ENCODE results near the gene GAS6.

Gene GAS6

DNA sequence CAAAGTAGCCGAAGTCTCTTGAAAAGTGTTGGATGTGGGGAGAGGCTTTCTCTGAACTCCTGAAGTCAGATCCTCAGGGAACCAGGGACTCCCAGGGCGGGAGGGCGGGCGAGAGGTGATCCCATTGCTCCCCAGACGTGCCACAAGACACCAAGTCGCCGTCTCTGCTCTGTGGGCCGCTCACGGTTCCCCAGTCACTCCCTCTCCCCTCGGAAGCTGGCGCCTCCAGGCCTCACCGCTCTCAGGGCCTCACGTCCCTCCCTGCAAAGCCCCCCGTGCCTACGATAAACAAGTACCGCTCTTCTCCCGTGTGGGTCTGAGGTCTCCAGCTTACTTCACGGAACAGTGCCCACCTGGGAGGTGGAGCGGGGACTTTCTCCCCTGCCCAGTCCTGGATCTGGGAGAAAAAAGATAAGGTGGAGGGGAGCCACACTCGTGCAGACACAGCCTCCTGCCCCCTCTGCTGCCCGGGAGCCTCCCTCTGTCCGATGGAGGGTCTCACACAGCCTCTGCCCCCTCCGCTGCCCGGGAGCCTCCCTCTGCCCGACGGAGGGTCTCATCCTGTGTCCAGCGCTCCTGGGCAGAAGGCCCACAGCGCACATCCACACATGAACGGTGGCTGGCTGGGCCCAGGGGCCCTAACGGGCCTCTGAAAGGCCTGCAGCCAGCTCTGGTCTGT, 50.7 kb downstream of the GAS6 start:
- Mint-ChIP-seq H3K36me3 (ENCODE audit: low read depth) (no peaks in the 10 kb centered on the region), H3K27me3 (ENCODE audit: low read depth) (peaks cover 13% of the 10 kb centered on the region), H3K9me3 (peaks cover 9% of the 10 kb centered on the region), H3K4me1 (peaks cover 8% of the 10 kb centered on the region), H3K4me3 (no peak overlapping the region), H3K27ac (no peak overlapping the region)
- TF ChIP-seq, protein P1, sequence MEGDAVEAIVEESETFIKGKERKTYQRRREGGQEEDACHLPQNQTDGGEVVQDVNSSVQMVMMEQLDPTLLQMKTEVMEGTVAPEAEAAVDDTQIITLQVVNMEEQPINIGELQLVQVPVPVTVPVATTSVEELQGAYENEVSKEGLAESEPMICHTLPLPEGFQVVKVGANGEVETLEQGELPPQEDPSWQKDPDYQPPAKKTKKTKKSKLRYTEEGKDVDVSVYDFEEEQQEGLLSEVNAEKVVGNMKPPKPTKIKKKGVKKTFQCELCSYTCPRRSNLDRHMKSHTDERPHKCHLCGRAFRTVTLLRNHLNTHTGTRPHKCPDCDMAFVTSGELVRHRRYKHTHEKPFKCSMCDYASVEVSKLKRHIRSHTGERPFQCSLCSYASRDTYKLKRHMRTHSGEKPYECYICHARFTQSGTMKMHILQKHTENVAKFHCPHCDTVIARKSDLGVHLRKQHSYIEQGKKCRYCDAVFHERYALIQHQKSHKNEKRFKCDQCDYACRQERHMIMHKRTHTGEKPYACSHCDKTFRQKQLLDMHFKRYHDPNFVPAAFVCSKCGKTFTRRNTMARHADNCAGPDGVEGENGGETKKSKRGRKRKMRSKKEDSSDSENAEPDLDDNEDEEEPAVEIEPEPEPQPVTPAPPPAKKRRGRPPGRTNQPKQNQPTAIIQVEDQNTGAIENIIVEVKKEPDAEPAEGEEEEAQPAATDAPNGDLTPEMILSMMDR (IDR thresholded peaks at IDR 0.05; ENCODE audit: unreplicated experiment in 3 of 3): no peak

DNA sequence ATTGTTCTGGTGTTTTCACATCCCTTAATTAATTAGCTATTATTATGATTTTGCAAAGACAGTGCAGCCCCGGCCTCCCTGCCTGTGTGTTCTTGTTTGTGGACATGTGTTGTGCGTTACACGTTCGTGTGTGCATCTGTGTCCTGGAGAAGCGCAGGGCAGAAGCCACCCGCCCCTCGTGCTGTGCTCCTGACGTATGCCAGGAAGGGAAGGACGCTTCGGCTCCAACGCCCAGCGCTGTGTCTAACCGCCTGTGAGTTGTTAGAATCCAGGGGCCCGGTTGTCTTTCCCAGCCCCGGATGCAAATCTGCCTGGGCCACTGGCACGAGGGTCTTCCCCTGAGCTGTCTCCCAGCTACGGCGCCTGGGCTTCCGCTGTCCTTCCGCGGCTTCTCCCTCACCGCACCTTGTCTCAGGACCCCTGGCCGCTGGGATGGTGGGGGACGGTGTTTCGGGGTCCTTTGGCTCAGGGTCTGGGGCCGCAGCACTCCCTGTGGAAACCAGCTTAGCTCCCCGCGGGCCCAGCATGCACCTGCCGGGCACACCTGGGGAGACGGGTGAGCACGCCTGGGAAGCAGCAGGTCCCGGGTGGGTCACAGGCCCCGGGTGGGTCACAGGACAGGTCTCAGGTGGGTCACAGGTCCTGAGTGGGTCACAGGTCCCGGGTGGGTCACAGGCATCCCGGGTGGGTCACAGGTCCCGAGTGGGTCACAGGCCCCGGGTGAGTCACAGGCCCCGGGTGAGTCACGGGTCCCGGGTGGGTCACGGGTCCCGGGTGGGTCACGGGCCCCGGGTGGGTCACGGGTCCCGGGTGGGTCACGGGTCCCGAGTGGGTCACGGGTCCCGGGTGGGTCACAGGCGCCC, 51.5 kb downstream of the GAS6 start:
- Mint-ChIP-seq H3K9me3 (peaks cover 13% of the 10 kb centered on the region), H3K36me3 (ENCODE audit: low read depth) (peaks cover 4% of the 10 kb centered on the region), H3K27ac (no peak overlapping the region), H3K4me1 (peaks cover 8% of the 10 kb centered on the region), H3K4me3 (no peak overlapping the region), H3K27me3 (ENCODE audit: low read depth) (peaks cover 13% of the 10 kb centered on the region)
- TF ChIP-seq, protein P1 (IDR thresholded peaks at IDR 0.05; ENCODE audit: unreplicated experiment in 3 of 3): no peak

DNA sequence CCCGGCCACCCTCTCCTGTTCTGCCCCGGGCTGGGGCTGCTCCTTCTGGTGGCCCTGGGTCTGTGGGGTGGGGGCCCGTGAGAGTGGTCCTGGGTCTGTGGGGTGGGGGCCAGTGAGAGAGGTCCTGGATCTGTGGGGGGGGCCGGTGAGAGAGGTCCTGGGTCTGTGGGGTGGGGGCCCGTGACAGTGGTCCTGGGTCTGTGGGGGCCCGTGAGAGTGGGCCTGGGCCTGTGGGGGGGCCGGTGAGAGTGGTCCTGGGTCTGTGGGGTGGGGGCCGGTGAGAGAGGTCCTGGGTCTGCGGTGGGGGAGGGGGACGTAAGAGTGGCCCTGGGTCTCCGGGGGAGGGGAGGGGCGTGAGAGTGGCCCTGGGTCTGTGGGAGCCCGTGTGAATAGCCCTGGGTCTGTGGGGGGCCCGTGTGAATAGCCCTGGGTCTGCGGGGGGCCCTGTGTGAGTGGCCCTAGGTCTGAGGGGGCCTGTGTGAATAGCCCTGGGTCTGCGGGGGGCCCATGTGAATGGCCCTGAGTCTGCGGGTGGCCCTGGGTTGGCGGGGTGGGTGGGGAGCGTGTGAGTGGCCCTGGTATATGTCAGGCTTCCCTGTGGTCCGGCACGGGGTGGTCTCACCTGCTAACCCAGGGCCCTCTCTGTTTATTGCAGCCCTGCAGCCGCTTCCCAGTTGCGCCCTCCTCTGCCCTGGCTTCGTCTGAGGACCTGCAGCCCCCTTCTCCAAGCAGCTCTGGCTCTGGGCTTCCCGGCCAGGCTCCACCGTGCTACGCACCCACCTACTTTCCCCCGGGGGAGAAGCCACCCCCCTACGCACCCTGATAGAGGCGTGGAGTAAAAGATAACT, 52.6 kb downstream of the GAS6 start:
- H3K27me3 Mint-ChIP-seq (ENCODE audit: low read depth): peaks cover 10% of the 10 kb centered on the region
- H3K9me3 Mint-ChIP-seq: peaks cover 13% of the 10 kb centered on the region
- TF ChIP-seq, protein P1 (IDR thresholded peaks at IDR 0.05; ENCODE audit: unreplicated experiment in 3 of 3): no peak
- H3K4me3 Mint-ChIP-seq: no peak overlapping the region
- H3K27ac Mint-ChIP-seq: no peak overlapping the region
- H3K4me1 Mint-ChIP-seq: peaks cover 8% of the 10 kb centered on the region
- H3K36me3 Mint-ChIP-seq (ENCODE audit: low read depth): peaks cover 4% of the 10 kb centered on the region

DNA sequence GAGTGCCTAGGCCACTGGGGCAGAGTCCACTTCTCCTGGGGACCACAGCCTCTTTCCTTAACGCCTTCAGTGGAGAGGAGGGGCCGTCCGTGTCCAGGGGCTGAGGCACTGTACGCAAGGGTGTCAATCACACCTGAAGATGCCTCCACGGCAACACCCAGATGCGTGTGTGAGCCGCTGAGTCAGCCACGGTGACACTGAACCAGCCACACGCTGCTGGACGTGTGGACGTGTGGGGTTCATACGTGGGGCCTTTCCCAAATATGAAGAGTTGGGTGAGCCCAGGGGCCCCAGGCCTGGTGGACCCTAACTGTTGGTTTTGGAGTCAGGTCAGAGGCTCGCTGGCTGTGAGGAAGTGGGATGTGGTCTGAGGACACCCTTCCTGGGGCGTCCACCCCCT, 53.2 kb downstream of the GAS6 start:
- Mint-ChIP-seq H3K4me1 (peaks cover 4% of the 10 kb centered on the region), H3K27me3 (ENCODE audit: low read depth) (peaks cover 4% of the 10 kb centered on the region), H3K27ac (no peak overlapping the region), H3K36me3 (ENCODE audit: low read depth) (peaks cover 4% of the 10 kb centered on the region), H3K9me3 (peaks cover 17% of the 10 kb centered on the region), H3K4me3 (no peak overlapping the region)
- TF ChIP-seq, protein P1 (IDR thresholded peaks at IDR 0.05; ENCODE audit: unreplicated experiment in 3 of 3): no peak

DNA sequence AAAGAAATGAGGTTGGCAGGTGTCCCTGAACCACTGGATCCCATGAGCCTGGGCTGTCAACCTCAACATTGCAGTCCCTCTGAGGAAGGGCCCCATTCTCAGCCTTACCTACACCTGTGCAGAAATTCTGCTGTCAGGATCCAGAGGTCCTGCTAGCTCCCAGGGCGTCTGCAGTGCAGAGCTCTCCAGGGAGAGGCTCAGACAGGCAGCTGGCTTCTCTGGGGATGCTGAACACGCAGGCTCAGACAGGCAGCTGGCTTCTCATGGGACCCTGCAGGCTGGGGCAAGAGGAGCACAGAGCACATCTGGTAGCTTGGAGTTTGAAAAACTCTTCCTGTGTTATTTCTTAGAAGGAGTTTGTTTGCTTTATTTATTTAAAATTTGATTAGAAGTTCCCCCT, 53.9 kb downstream of the GAS6 start:
- H3K9me3 Mint-ChIP-seq: peaks cover 17% of the 10 kb centered on the region
- H3K27me3 Mint-ChIP-seq (ENCODE audit: low read depth): no peaks in the 10 kb centered on the region
- H3K4me1 Mint-ChIP-seq: no peaks in the 10 kb centered on the region
- no peak overlapping the region for H3K4me3 Mint-ChIP-seq
- peaks cover 4% of the 10 kb centered on the region for H3K36me3 Mint-ChIP-seq (ENCODE audit: low read depth)
- H3K27ac Mint-ChIP-seq: no peak overlapping the region
- TF ChIP-seq, protein P1 (IDR thresholded peaks at IDR 0.05; ENCODE audit: unreplicated experiment in 3 of 3): no peak

All from nephron (organoid).